Measurements from ENCODE around the gene PLA2G5.

Gene PLA2G5

GRCh38 chr1:20108366-20109123 is 38.6 kb downstream of the PLA2G5 start:
- H3K27me3 Mint-ChIP-seq (ENCODE audit: low read depth): peaks cover 8% of the 10 kb centered on the region
- H3K27ac Mint-ChIP-seq: no peak overlapping the region
- H3K36me3 Mint-ChIP-seq (ENCODE audit: low read depth): no peaks in the 10 kb centered on the region
- no peaks in the 10 kb centered on the region for H3K9me3 Mint-ChIP-seq
- DNase-seq (ENCODE audit: low spot score): no peak
- no peak overlapping the region for H3K4me3 Mint-ChIP-seq
- H3K4me1 Mint-ChIP-seq (ENCODE audit: low read depth): no peaks in the 10 kb centered on the region

- Mint-ChIP-seq H3K4me3 (no peak overlapping the region), H3K9me3 (no peaks in the 10 kb centered on the region), H3K27me3 (ENCODE audit: low read depth) (peaks cover 8% of the 10 kb centered on the region), H3K27ac (no peak overlapping the region), H3K4me1 (ENCODE audit: low read depth) (no peaks in the 10 kb centered on the region), H3K36me3 (ENCODE audit: low read depth) (no peaks in the 10 kb centered on the region)
- DNase-seq (ENCODE audit: low spot score): no peak
Measured at GRCh38 chr1:20109223-20109856, 39.3 kb downstream of the PLA2G5 start.

- H3K27ac Mint-ChIP-seq: no peak overlapping the region
- H3K4me3 Mint-ChIP-seq: no peak overlapping the region
- H3K27me3 Mint-ChIP-seq (ENCODE audit: low read depth): peaks cover 3% of the 10 kb centered on the region
- no peaks in the 10 kb centered on the region for H3K4me1 Mint-ChIP-seq (ENCODE audit: low read depth)
- no peaks in the 10 kb centered on the region for H3K9me3 Mint-ChIP-seq
- no peak for DNase-seq (ENCODE audit: low spot score)
- no peaks in the 10 kb centered on the region for H3K36me3 Mint-ChIP-seq (ENCODE audit: low read depth)
Measured at GRCh38 chr1:20110679-20111078, 40.7 kb downstream of the PLA2G5 start.

- no peak for DNase-seq (ENCODE audit: low spot score)
- no peaks in the 10 kb centered on the region for H3K36me3 Mint-ChIP-seq (ENCODE audit: low read depth)
- H3K27ac Mint-ChIP-seq: no peak overlapping the region
- no peak overlapping the region for H3K4me3 Mint-ChIP-seq
- no peaks in the 10 kb centered on the region for H3K4me1 Mint-ChIP-seq (ENCODE audit: low read depth)
- H3K9me3 Mint-ChIP-seq: no peaks in the 10 kb centered on the region
- peaks cover 3% of the 10 kb centered on the region for H3K27me3 Mint-ChIP-seq (ENCODE audit: low read depth)
Measured at GRCh38 chr1:20111452-20111851, 41.5 kb downstream of the PLA2G5 start.

- H3K4me1 Mint-ChIP-seq (ENCODE audit: low read depth): no peaks in the 10 kb centered on the region
- H3K27ac Mint-ChIP-seq: no peak overlapping the region
- H3K9me3 Mint-ChIP-seq: no peaks in the 10 kb centered on the region
- DNase-seq (ENCODE audit: low spot score): no peak
- H3K36me3 Mint-ChIP-seq (ENCODE audit: low read depth): no peaks in the 10 kb centered on the region
- no peak overlapping the region for H3K4me3 Mint-ChIP-seq
- peaks cover 5% of the 10 kb centered on the region for H3K27me3 Mint-ChIP-seq (ENCODE audit: low read depth)
Measured at GRCh38 chr1:20112279-20113000, 42.4 kb downstream of the PLA2G5 start.

GRCh38 chr1:20114021-20114648 is 44.1 kb downstream of the PLA2G5 start:
- H3K9me3 Mint-ChIP-seq: no peaks in the 10 kb centered on the region

GRCh38 chr1:20115479-20115878 is 45.5 kb downstream of the PLA2G5 start:
- Mint-ChIP-seq H3K36me3 (ENCODE audit: low read depth) (no peaks in the 10 kb centered on the region), H3K27me3 (ENCODE audit: low read depth) (peaks cover 2% of the 10 kb centered on the region), H3K9me3 (no peaks in the 10 kb centered on the region), H3K4me3 (no peak overlapping the region), H3K4me1 (ENCODE audit: low read depth) (no peaks in the 10 kb centered on the region), H3K27ac (no peak overlapping the region)
- DNase-seq (ENCODE audit: low spot score): no peak

More at GRCh38 chr1:20114021-20114648, 44.1 kb downstream of the PLA2G5 start:
- Mint-ChIP-seq H3K4me3 (no peak overlapping the region), H3K4me1 (ENCODE audit: low read depth) (no peaks in the 10 kb centered on the region), H3K27ac (no peak overlapping the region), H3K27me3 (ENCODE audit: low read depth) (peaks cover 2% of the 10 kb centered on the region), H3K36me3 (ENCODE audit: low read depth) (no peaks in the 10 kb centered on the region)
- DNase-seq (ENCODE audit: low spot score): no peak

GRCh38 chr1:20115916-20116315 is 45.9 kb downstream of the PLA2G5 start:
- no peak overlapping the region for H3K4me3 Mint-ChIP-seq
- H3K27me3 Mint-ChIP-seq (ENCODE audit: low read depth): peaks cover 2% of the 10 kb centered on the region
- no peak overlapping the region for H3K27ac Mint-ChIP-seq
- H3K9me3 Mint-ChIP-seq: no peaks in the 10 kb centered on the region
- DNase-seq (ENCODE audit: low spot score): no peak
- H3K36me3 Mint-ChIP-seq (ENCODE audit: low read depth): no peaks in the 10 kb centered on the region
- no peaks in the 10 kb centered on the region for H3K4me1 Mint-ChIP-seq (ENCODE audit: low read depth)

- peaks cover 8% of the 10 kb centered on the region for H3K27me3 Mint-ChIP-seq (ENCODE audit: low read depth)
- no peak overlapping the region for H3K4me3 Mint-ChIP-seq
- H3K36me3 Mint-ChIP-seq (ENCODE audit: low read depth): no peaks in the 10 kb centered on the region
- H3K9me3 Mint-ChIP-seq: no peaks in the 10 kb centered on the region
- no peak overlapping the region for H3K27ac Mint-ChIP-seq
- DNase-seq (ENCODE audit: low spot score): no peak
- H3K4me1 Mint-ChIP-seq (ENCODE audit: low read depth): no peaks in the 10 kb centered on the region
Measured at GRCh38 chr1:20117236-20117635, 47.2 kb downstream of the PLA2G5 start.

GRCh38 chr1:20119347-20119746 is 49.4 kb downstream of the PLA2G5 start, which contains the start of gene PLA2G2D:
TSS of gene PLA2G2D (minus strand) at chr1:20119536. CDS start at chr1:20119498, 38 bp downstream.
- H3K27me3 Mint-ChIP-seq (ENCODE audit: low read depth): peaks cover 8% of the 10 kb centered on the region
- H3K4me3 Mint-ChIP-seq: no peak within 1 kb of the TSS
- H3K36me3 Mint-ChIP-seq (ENCODE audit: low read depth): no peaks in the 10 kb centered on the region
- no peaks in the 10 kb centered on the region for H3K4me1 Mint-ChIP-seq (ENCODE audit: low read depth)
- H3K9me3 Mint-ChIP-seq: no peaks in the 10 kb centered on the region
- no peak for DNase-seq (ENCODE audit: low spot score)
- H3K27ac Mint-ChIP-seq: no peak within 1 kb of the TSS

GRCh38 chr1:20120796-20121195 is 50.8 kb downstream of the PLA2G5 start:
- DNase-seq (ENCODE audit: low spot score): no peak
- H3K9me3 Mint-ChIP-seq: no peaks in the 10 kb centered on the region
- no peaks in the 10 kb centered on the region for H3K36me3 Mint-ChIP-seq (ENCODE audit: low read depth)
- no peak overlapping the region for H3K27ac Mint-ChIP-seq
- H3K4me1 Mint-ChIP-seq (ENCODE audit: low read depth): no peaks in the 10 kb centered on the region
- H3K4me3 Mint-ChIP-seq: no peak overlapping the region
- peaks cover 11% of the 10 kb centered on the region for H3K27me3 Mint-ChIP-seq (ENCODE audit: low read depth)

GRCh38 chr1:20123722-20124455 is 53.9 kb downstream of the PLA2G5 start:
- no peak for DNase-seq (ENCODE audit: low spot score)
- Mint-ChIP-seq H3K4me3 (no peak overlapping the region), H3K9me3 (peaks cover 3% of the 10 kb centered on the region), H3K27ac (no peak overlapping the region), H3K36me3 (ENCODE audit: low read depth) (no peaks in the 10 kb centered on the region), H3K27me3 (ENCODE audit: low read depth) (peaks cover 9% of the 10 kb centered on the region), H3K4me1 (ENCODE audit: low read depth) (no peaks in the 10 kb centered on the region)

GRCh38 chr1:20124456-20125057 is 54.6 kb downstream of the PLA2G5 start:
- no peak for DNase-seq (ENCODE audit: low spot score)
- no peaks in the 10 kb centered on the region for H3K4me1 Mint-ChIP-seq (ENCODE audit: low read depth)
- H3K27ac Mint-ChIP-seq: no peak overlapping the region
- no peak overlapping the region for H3K4me3 Mint-ChIP-seq
- no peaks in the 10 kb centered on the region for H3K36me3 Mint-ChIP-seq (ENCODE audit: low read depth)
- H3K9me3 Mint-ChIP-seq: peaks cover 3% of the 10 kb centered on the region
- H3K27me3 Mint-ChIP-seq (ENCODE audit: low read depth): peaks cover 9% of the 10 kb centered on the region
